Activated naive CD4-positive, alpha-beta T cell treated with anti-CD3 and anti-CD28 coated beads, Interleukin-2, amount 50 U/mL, for 16 hours (primary cell): Measurements from ENCODE around the gene DZANK1.
A peak's percentile ranks its signal among the peaks of the same experiment; 100 is the strongest.
"Not testable (repeated sequence)": the region's sequence is repeated elsewhere in the genome, so short reads cannot be mapped to it uniquely, and the experiment has no call there.

ENCODE experiments used
- DNase-seq: peaks from one replicate; pipeline ENCODE4 v3.0.0-alpha.2; 2020

DZANK1 gene

GRCh38 chr20:18466894-18467730 lies at the start of gene DZANK1, which contains the start of gene POLR3F:
Gene DZANK1 (minus strand): TSS chr20:18467030. CDS start chr20:18465358, 1,672 bp downstream.
Gene POLR3F (plus strand): TSS chr20:18467390. CDS start chr20:18467507, 117 bp downstream.
- peak; percentile 96 for DNase-seq

GRCh38 chr20:18515973-18516372 lies 49.1 kb upstream of the DZANK1 start:
- DNase-seq: no peak

GRCh38 chr20:18514127-18514526 lies 47.3 kb upstream of the DZANK1 start:
- DNase-seq: no peak

GRCh38 chr20:18513208-18513607 lies 46.4 kb upstream of the DZANK1 start:
- no peak for DNase-seq

GRCh38 chr20:18511571-18511970 lies 44.7 kb upstream of the DZANK1 start:
- DNase-seq: no peak

- peak; percentile 98 for DNase-seq
These were observed 40.7 kb upstream of the DZANK1 start, which contains the start of gene SEC23B for GRCh38 chr20:18507218-18508191. Gene SEC23B (plus strand): TSS chr20:18507940. CDS start chr20:18510836, 2,896 bp downstream.

- DNase-seq: no peak
These were observed 39.9 kb upstream of the DZANK1 start for GRCh38 chr20:18506744-18507143.

GRCh38 chr20:18504479-18505060 lies 37.7 kb upstream of the DZANK1 start:
- DNase-seq: no peak

GRCh38 chr20:18501672-18502071 lies 34.8 kb upstream of the DZANK1 start:
- DNase-seq: not testable (repeated sequence)

GRCh38 chr20:18497603-18498002 lies 30.8 kb upstream of the DZANK1 start:
- DNase-seq: no peak

GRCh38 chr20:18496740-18497592 lies 30.1 kb upstream of the DZANK1 start, which contains the start of gene RBBP9:
Gene RBBP9 (minus strand): TSS chr20:18497225. CDS start chr20:18497167, 58 bp downstream.
- DNase-seq: peak; percentile 76

GRCh38 chr20:18496042-18496441 lies 29.2 kb upstream of the DZANK1 start:
- no peak for DNase-seq

- DNase-seq: no peak
These were observed 21.5 kb upstream of the DZANK1 start for GRCh38 chr20:18488301-18488700.

- DNase-seq: no peak
These were observed 14.8 kb upstream of the DZANK1 start for GRCh38 chr20:18481596-18481995.

- DNase-seq: no peak
These were observed 11.0 kb upstream of the DZANK1 start for GRCh38 chr20:18477821-18478220.

- DNase-seq: no peak
These were observed 10.4 kb upstream of the DZANK1 start for GRCh38 chr20:18477218-18477617.

- no peak for DNase-seq
These were observed 296 bp downstream of the DZANK1 start for GRCh38 chr20:18466574-18466893.

- no peak for DNase-seq
These were observed 1.2 kb downstream of the DZANK1 start for GRCh38 chr20:18465536-18466200.

- no peak for DNase-seq
These were observed 10.2 kb downstream of the DZANK1 start for GRCh38 chr20:18456600-18456999.

- DNase-seq: no peak
These were observed 22.9 kb downstream of the DZANK1 start for GRCh38 chr20:18443886-18444285.

GRCh38 chr20:18440403-18440802 lies 26.4 kb downstream of the DZANK1 start:
- DNase-seq: no peak
